HG02642 (cell line): Measurements from ENCODE around the gene CLDND1.

Source experiments
- ATAC-seq: cut with Tn5 transposase; IDR thresholded peaks from one replicate; pipeline ENCODE4 v1.9.1; 2021; ENCODE audit warnings: mild to moderate bottlenecking; ENCODE audit not compliant: unreplicated experiment, poor library complexity

The CLDND1 gene

GRCh38 chr3:98521897-98522543 is 682 bp downstream of the CLDND1 start:
- peak; percentile 50 for ATAC-seq

DNA sequence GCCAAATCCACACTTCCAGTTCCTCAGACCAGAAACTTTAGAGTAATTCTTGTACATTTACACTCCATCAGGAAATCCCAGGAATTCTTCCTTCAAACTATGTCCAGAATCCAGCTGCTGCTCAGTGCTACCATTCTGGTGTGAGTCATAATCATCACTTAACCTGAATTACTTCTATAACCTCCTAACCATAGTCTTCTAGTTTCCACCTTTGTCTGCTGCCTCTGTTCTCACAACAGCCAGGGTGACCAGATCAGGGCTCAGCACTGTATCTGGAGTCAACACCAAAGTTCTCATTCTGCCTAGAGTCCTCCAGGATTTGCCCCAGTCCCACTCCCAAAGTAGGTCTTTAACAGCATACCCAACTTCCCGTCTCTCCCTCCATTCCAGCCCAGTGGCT is 3.4 kb downstream of the CLDND1 start:
- no peak for ATAC-seq

DNA sequence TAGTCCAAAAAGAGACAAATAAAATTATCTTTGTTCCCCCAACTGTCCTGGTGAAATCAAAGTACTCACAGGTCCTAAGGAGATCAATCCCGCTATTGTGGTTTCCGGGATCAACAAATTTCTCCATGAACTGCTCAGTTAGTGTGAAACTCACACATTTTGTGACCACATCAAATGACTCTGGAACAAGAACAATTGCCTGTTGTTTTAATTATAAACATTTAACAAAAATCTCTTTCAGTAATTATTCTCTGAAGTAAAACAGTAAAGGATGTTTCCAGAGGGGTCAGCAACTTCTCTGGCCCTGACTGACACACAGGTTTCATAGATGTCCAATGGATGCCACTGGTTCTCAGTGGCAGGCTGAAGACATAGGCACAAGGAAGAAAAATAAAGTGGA is 3.9 kb downstream of the CLDND1 start:
- no peak for ATAC-seq

- no peak for ATAC-seq
Measured at GRCh38 chr3:98514948-98515347, 7.8 kb downstream of the CLDND1 start.

DNA sequence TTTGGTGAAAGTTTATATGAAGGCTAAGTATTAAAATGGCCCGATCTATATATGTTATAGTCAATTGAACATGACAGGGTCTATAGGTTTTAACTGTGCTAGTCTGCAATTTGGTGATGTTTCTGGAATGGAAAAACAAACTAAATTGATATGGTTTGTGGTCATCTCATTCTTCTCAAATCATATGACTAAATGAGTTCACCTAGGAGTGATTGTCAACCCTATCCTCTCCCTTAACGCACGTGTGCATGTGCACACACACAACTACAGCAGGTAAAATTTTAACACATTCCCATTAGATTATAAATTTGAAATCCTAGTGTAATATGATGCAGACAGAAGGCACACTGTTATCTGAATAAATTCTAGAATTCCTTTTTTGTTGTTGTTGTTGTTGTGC is 9.0 kb downstream of the CLDND1 start:
- no peak for ATAC-seq

GRCh38 chr3:98513091-98513511 is 9.6 kb downstream of the CLDND1 start:
- ATAC-seq, result no peak

DNA sequence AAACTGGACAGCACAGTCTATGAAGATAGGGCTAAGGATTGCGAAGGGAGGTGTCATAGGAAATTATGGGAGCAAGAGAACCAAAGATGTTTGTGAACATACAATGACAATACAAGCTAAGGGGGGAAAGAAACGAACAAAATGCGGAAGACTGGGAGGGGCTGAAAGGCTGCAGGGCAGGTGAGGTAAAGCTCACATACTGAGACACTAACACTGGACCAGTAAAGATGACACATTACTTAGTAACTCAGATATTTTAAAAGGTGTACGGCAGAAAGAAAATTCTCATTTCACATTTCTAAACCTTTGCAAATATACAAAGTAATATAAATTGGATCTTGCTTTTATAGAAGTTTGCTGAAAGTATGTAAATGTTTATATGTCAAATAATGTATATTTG is 10.1 kb downstream of the CLDND1 start:
- ATAC-seq, result no peak

- no peak for ATAC-seq
Measured at GRCh38 chr3:98508582-98508981, 14.1 kb downstream of the CLDND1 start.

GRCh38 chr3:98504539-98504938 is 18.2 kb downstream of the CLDND1 start:
- no peak for ATAC-seq

DNA sequence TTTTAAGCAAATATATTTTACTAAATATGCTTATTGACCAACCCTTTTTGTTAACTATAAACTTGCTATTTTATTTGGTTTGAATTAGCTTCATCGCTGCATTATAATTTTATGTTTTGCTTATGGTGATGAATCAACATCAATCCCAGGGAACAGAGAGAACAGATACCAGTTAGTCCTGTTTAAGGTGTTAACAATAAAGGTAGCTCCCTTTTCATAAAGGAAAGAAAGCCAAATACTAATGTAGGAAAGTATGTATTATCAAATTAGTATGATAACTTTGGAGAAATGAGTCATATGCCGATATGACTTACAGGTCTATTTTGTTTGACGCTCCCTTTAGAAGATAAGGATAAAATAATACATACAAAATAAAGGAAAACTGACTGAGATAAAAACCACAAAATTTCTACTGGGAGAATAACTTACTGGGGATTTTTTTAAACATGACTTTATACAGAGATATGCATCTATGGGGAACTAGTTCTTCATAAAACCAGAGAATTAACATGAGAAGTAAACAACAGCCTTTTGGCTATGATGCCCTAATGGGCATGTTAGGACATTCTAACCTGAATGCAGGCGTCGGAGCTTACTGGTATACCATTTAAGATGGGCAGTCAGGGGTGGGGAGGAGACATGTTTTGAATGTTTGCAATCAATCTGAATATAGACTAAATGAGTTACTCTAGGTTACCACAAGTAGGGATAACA is 20.7 kb downstream of the CLDND1 start:
- no peak for ATAC-seq

- ATAC-seq, result no peak
Measured at GRCh38 chr3:98501270-98501669, 21.4 kb downstream of the CLDND1 start.

GRCh38 chr3:98500019-98500418 is 22.7 kb downstream of the CLDND1 start:
- ATAC-seq, result no peak

GRCh38 chr3:98497381-98497780 is 25.3 kb downstream of the CLDND1 start, which contains the start of gene OR5K2:
OR5K2 (plus strand) TSS chr3:98497681; CDS start chr3:98497681, 0 bp downstream.
- no peak for ATAC-seq

GRCh38 chr3:98483626-98484025 is 39.1 kb downstream of the CLDND1 start:
- no peak for ATAC-seq

DNA sequence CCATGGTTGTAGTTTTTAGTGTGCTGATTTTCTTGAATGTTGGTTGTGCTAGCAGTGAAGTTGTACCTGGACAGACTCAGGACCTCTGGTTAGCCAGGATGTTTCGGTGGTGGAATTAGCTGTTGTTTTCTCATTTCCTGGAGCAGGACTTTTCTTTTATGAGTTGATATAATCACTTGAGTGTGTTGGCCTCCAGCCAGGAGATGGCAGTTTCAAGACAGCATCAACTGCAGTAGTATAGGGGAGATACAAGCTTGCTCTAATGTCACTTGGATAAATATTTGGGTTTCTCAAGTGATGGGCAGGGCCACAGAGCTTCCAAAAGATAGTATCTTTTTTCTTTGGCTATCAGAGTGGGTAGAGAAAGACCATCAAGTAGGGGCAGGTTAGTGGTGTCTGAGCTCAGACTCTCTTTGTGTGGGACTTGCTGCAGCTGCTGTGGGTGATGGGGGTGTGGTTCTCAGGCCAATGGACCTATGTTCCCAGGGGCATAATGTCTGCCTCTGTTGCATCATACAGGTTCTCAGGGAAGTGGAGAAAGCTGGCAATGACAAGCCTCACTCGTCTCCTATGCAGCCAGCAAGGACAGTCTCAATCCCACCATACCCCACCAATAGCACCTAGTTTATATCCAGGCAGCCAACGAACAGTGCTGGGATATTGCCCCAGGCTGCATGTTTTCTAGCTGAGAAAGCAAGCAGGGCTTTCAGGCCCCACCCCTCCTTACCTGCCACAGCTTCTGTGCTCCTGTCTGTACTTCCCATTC is 39.8 kb downstream of the CLDND1 start:
- ATAC-seq, result no peak
